GM19328 (cell line): Measurements from ENCODE around the gene TNFRSF12A.
"Not testable (repeated sequence)": the region's sequence is repeated elsewhere in the genome, so short reads cannot be mapped to it uniquely, and the experiment has no call there.

Source experiments
- ATAC-seq: cut with Tn5 transposase; IDR thresholded peaks from one replicate; pipeline ENCODE4 v1.9.1; 2021; ENCODE audit warnings: mild to moderate bottlenecking, moderate library complexity; ENCODE audit not compliant: unreplicated experiment

Gene TNFRSF12A

DNA sequence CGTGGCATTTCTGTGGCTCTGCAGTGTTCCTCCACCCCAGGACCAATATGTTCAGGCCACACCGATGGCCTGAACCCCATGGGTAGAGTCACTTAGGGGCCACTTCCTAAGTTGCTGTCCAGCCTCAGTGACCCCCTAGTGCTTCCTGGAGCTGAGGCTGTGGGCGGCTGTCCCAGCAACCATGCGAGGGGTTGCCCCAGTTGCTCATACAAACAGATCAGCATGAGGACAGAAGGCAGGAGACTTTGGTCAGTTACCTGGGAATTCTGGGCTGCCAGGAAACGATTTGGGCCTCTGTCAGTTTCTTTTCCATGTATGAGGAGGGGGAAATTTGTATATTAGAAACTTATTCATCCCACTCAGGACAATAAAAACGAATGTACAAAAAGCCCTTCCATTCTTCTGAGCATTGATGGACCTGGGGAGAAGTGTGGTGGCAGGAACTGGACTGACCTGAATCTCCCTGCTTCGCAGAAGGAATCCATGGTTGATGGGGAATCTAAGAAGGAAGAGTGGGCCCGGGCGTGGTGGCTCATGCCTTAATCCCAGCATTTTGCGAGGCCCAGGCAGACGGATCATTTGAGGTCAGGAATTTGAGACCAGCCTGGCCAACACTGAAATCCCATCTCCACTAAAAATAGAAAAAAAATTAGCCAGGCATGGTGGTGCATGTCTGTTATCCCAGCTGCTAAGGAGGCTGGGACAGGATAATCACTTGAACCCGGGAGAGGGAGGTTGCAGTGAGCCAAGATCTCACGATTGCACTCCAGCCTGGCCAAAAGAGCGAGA lies 40.4 kb downstream of the TNFRSF12A start:
- ATAC-seq: no peak

DNA sequence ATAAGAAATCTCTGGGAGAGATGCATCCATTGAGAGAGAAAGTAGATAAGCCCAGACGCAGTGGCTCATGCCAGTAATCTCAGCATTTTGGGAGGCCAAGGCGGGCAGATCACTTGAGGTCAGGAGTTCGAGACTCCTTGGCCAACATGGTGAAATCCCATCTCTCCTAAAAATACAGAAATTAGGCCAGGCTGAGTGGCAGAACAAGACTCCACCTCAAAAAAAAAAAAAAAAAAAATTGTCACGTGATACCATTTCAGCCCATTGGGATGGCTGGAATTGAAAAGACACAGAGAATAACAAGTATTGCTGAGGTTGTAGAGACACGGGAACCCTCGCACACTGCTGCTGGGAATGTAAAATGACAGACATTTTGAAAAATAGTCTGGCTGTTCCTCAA lies 42.4 kb downstream of the TNFRSF12A start:
- ATAC-seq: no peak

GRCh38 chr16:3063625-3064386 lies 43.6 kb downstream of the TNFRSF12A start:
- ATAC-seq: no peak

DNA sequence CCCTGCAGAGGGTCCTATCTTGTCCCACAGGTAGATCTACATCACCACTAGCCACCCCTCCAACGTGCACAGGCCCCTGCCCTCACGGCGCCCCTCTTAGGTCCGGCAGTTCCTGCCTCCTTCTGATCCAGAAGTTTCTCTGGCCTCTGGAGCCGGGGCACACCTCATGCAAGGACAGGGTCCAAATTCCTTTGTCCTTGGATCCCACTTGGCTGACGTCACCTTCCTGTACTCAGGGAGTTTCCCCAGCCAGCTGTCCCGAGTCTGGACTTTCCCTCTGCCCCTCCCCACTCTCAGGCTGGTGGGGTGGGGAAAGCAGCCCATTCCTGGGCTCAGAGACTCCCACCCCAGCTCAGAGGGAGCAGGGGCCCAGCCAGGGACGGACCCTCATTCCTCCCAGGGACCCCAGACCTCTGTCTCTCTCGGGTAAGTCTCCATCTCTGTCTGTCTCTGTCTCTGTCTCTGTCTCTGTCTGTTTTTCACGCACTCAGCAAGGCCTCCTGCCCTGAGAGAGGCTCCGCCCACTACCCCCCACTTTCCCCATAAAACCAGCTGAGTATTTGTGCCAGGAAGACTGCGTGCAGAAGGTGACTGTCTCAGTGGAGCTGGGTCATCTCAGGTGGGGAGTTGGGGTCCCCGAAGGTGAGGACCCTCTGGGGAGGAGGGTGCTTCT lies 45.0 kb downstream of the TNFRSF12A start, which contains the start of gene IL32:
IL32 (plus strand) TSS at position 572 of the 673 bp plus-strand sequence. CDS start 172 bp downstream, outside the sequence.
- ATAC-seq: no peak

- ATAC-seq: no peak
These were observed 45.7 kb downstream of the TNFRSF12A start for GRCh38 chr16:3065742-3066439.

DNA sequence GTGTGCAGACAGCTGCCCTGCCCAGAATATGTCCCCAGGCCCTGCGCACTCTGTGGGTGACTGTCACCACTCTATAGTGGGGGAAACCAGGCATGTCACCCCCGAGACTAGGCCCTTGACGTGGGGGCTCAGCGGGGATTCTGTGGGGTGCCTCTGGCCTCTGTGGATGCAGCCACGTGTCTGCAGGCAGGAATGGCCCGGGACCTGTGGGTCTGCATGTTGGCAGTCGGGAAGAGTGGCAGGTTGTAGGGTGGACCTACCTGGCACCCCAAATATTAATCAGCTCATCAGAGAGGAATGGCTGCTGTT lies 46.2 kb downstream of the TNFRSF12A start:
- ATAC-seq: no peak

- no peak for ATAC-seq
These were observed 48.3 kb downstream of the TNFRSF12A start for GRCh38 chr16:3068487-3068886.

DNA sequence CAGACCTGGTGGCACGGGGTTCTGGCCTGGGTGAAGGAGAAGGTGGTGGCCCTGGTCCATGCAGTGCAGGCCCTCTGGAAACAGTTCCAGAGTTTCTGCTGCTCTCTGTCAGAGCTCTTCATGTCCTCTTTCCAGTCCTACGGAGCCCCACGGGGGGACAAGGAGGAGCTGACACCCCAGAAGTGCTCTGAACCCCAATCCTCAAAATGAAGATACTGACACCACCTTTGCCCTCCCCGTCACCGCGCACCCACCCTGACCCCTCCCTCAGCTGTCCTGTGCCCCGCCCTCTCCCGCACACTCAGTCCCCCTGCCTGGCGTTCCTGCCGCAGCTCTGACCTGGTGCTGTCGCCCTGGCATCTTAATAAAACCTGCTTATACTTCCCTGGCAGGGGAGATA lies 49.0 kb downstream of the TNFRSF12A start:
- ATAC-seq: not testable (repeated sequence)

DNA sequence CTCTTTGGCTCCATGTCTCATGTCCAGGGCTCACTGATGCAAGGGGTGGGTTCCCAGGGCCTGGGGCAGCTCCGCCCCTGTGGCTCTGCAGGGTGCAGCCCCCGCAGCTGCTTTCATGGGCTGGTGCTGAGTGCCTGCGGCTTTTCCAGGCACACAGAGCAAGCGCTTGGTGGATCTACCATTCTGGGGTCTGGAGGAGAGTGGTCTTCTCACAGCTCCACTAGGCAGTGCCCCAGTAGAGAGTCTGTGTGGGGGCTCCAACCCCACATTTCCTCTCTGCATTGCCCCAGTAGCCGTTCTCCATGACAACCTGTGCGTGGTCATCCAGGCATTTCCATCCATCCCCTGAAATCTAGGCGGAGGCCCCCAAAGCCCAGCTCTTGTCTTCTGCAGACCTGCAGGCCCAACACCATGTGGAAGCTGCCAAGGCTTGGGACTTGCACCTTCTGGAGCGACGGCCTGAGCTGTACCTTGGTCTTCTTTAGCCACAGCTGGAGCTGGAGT lies 50.5 kb downstream of the TNFRSF12A start:
- ATAC-seq: no peak

- no peak for ATAC-seq
These were observed 51.5 kb downstream of the TNFRSF12A start for GRCh38 chr16:3071655-3072054.
